ENCODE data around the gene SNX14. TPM values are rescaled to one million over a fixed set of nuclear protein-coding genes. Genes with fewer than 3 reads are reported as not detected.

The SNX14 gene
- total RNA-seq, 1 experiment from 2014 or later = 65.4 TPM

GRCh38 chr6:85464260-85464644, 129.4 kb downstream of the SNX14 start:
- peaks cover 63% of the 10 kb centered on the region for H3K4me1 ChIP-seq (ENCODE audit: insufficient read depth, low read length)
- H3K9me2 ChIP-seq (replicated peaks; ENCODE audit: low read length) = no peaks in the 10 kb centered on the region
- no peaks in the 10 kb centered on the region for H4K20me1 ChIP-seq (ENCODE audit: low read length)
- DNase-seq = peak; percentile 94
- H3K36me3 ChIP-seq (ENCODE audit: low read depth, low read length) = no peaks in the 10 kb centered on the region
- peak overlapping the region; percentile 80 for H3K4me2 ChIP-seq (ENCODE audit: low read length)
- ChIA-PET CTCF (interaction anchor here (1.0 kb wide), 1 partner anchor 18 kb away, joined by 21 read pairs; no protein-coding TSS in a partner anchor), POLR2A (ENCODE audit: unreplicated experiment) (interaction anchor here (0.5 to 0.8 kb wide), 2 partner anchors 15 to 60 kb away, joined by 3 to 6 read pairs; no protein-coding TSS in a partner anchor)
- intact Hi-C loops (cut with micrococcal nuclease) = loop anchor here (1.0 kb wide), 2 partner anchors 60 to 103 kb away; no protein-coding TSS in a partner anchor
- H3F3A ChIP-seq (ENCODE audit: low read length, unreplicated experiment) = no peaks in the 10 kb centered on the region
- peak overlapping the region; percentile 99 for H3K27ac ChIP-seq (ENCODE audit: low read length)
- no peaks in the 10 kb centered on the region for H3K79me2 ChIP-seq (ENCODE audit: low read length)
- no peaks in the 10 kb centered on the region for H3K9me3 ChIP-seq (ENCODE audit: low read length)
- TF ChIP-seq EZH2phosphoT487 (IDR thresholded peaks at IDR 0.05; ENCODE audit: borderline replicate concordance, low read length) (no peak), EZH2 (IDR thresholded peaks at IDR 0.05; ENCODE audit: low read length, unreplicated experiment) (no peak)
- TF ChIP-seq, protein P1, sequence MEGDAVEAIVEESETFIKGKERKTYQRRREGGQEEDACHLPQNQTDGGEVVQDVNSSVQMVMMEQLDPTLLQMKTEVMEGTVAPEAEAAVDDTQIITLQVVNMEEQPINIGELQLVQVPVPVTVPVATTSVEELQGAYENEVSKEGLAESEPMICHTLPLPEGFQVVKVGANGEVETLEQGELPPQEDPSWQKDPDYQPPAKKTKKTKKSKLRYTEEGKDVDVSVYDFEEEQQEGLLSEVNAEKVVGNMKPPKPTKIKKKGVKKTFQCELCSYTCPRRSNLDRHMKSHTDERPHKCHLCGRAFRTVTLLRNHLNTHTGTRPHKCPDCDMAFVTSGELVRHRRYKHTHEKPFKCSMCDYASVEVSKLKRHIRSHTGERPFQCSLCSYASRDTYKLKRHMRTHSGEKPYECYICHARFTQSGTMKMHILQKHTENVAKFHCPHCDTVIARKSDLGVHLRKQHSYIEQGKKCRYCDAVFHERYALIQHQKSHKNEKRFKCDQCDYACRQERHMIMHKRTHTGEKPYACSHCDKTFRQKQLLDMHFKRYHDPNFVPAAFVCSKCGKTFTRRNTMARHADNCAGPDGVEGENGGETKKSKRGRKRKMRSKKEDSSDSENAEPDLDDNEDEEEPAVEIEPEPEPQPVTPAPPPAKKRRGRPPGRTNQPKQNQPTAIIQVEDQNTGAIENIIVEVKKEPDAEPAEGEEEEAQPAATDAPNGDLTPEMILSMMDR (conservative IDR thresholded peaks at IDR 0.05; ENCODE audit: low read depth, low read length) = no peak
- peak; percentile 67 for ATAC-seq
- H2AFZ ChIP-seq (ENCODE audit: low read length) = no peak overlapping the region
- H3K9ac ChIP-seq (ENCODE audit: low read length) = peak overlapping the region; percentile 93
- peak overlapping the region; percentile 50; the same call in 1 of the 2 replicates for H3K4me3 ChIP-seq (ENCODE audit: low read length)
- no TSS peak for BruUV-seq (replicated peaks)
- no peaks in the 10 kb centered on the region for H3K27me3 ChIP-seq (ENCODE audit: low read length)

DNA sequence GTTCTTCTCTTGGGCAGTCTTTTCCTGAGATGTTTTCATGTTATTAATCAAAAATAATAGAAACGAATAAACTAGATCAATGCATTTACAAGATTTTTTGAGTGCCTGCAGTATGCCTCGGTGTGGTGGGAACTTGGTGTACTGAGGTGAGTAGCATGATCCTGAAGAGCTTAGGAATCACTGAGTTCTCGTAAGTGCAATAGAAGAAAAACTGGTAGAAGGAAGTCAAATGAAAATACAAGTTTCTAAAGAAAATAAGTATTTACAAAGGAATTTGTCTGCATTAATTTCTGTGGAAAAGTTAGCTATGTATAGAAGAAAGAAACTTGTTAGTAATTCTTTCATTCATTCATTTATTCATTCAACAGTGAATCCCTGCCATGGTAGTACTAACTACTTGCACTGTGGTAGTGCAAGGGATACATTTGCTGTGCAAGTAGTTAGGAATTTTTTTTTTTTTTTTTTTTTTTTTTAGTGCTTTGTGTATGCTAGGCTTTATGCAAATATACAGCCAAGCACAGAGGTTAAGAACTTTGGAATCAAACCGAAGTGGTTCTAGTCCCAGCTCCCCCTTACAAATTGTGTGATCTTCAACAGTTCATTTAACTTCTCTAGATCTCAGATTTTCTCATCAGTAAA, 129.9 kb downstream of the SNX14 start:
- Histone ChIP-seq H3F3A (ENCODE audit: low read length, unreplicated experiment) (no peaks in the 10 kb centered on the region), H3K4me1 (ENCODE audit: insufficient read depth, low read length) (peaks cover 69% of the 10 kb centered on the region), H3K4me2 (ENCODE audit: low read length) (peak overlapping the region; percentile 58), H3K27ac (ENCODE audit: low read length) (peak overlapping the region; percentile 99), H3K9me2 (replicated peaks; ENCODE audit: low read length) (no peaks in the 10 kb centered on the region), H3K9me3 (ENCODE audit: low read length) (no peaks in the 10 kb centered on the region), H2AFZ (ENCODE audit: low read length) (no peak overlapping the region), H3K36me3 (ENCODE audit: low read depth, low read length) (no peaks in the 10 kb centered on the region), H3K4me3 (ENCODE audit: low read length) (no peak overlapping the region), H4K20me1 (ENCODE audit: low read length) (no peaks in the 10 kb centered on the region), H3K79me2 (ENCODE audit: low read length) (no peaks in the 10 kb centered on the region), H3K27me3 (ENCODE audit: low read length) (no peaks in the 10 kb centered on the region), H3K9ac (ENCODE audit: low read length) (peak overlapping the region; percentile 73)
- ChIA-PET POLR2A (ENCODE audit: unreplicated experiment) (interaction anchor here (0.6 kb wide), 1 partner anchor 103 kb away, joined by 5 read pairs; no protein-coding TSS in a partner anchor), CTCF (interaction anchor here (0.6 to 1.0 kb wide), 2 partner anchors 19 to 215 kb away, joined by 4 to 21 read pairs; no protein-coding TSS in a partner anchor)
- no peak for DNase-seq
- intact Hi-C loops (cut with micrococcal nuclease) = loop anchor here (1.0 kb wide), 2 partner anchors 59 to 102 kb away; no protein-coding TSS in a partner anchor
- TF ChIP-seq, protein P1 (conservative IDR thresholded peaks at IDR 0.05; ENCODE audit: low read depth, low read length) = no peak
- TF ChIP-seq EZH2 (IDR thresholded peaks at IDR 0.05; ENCODE audit: low read length, unreplicated experiment) = no peak
- no peak for TF ChIP-seq EZH2phosphoT487 (IDR thresholded peaks at IDR 0.05; ENCODE audit: borderline replicate concordance, low read length)
- BruUV-seq (replicated peaks) = TSS peak; percentile 73
- ATAC-seq = no peak

DNA sequence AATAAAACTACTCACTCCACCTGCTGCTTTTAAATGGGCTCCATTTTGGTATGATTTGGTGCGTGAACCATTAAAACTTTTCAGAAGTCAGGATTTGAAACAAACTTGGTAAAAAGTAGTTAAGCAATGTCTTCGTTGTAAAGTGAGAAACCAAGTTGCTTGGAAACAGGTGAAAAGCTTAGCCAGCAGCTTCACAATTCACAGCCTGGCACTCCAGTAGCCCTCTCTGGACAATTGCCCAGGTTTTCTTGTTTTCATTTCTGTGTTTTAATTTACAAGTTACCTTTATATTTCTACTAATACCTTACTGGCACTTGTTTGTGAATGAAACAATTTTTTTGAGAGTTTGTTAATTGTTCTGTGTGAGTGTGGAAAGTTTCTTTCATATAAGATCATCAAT, 131.0 kb downstream of the SNX14 start:
- peak overlapping the region; percentile 73; the same call in 1 of the 2 replicates for H3K9ac ChIP-seq (ENCODE audit: low read length)
- no TSS peak for BruUV-seq (replicated peaks)
- DNase-seq (no peak), ATAC-seq (no peak)
- H2AFZ ChIP-seq (ENCODE audit: low read length) = no peak overlapping the region
- ChIA-PET POLR2A (ENCODE audit: unreplicated experiment) (no interaction called here), CTCF (no interaction called here)
- H3K9me3 ChIP-seq (ENCODE audit: low read length) = no peaks in the 10 kb centered on the region
- intact Hi-C loops (cut with micrococcal nuclease) = no loop called here
- no peaks in the 10 kb centered on the region for H3K9me2 ChIP-seq (replicated peaks; ENCODE audit: low read length)
- no peaks in the 10 kb centered on the region for H3K27me3 ChIP-seq (ENCODE audit: low read length)
- H3K4me2 ChIP-seq (ENCODE audit: low read length) = no peak overlapping the region
- peaks cover 79% of the 10 kb centered on the region for H3K4me1 ChIP-seq (ENCODE audit: insufficient read depth, low read length)
- H3K79me2 ChIP-seq (ENCODE audit: low read length) = no peaks in the 10 kb centered on the region
- TF ChIP-seq, protein P1 (conservative IDR thresholded peaks at IDR 0.05; ENCODE audit: low read depth, low read length) = no peak
- no peak for TF ChIP-seq EZH2phosphoT487 (IDR thresholded peaks at IDR 0.05; ENCODE audit: borderline replicate concordance, low read length)
- H3K36me3 ChIP-seq (ENCODE audit: low read depth, low read length) = no peaks in the 10 kb centered on the region
- no peak overlapping the region for H3K27ac ChIP-seq (ENCODE audit: low read length)
- H4K20me1 ChIP-seq (ENCODE audit: low read length) = no peaks in the 10 kb centered on the region
- H3K4me3 ChIP-seq (ENCODE audit: low read length) = no peak overlapping the region
- no peaks in the 10 kb centered on the region for H3F3A ChIP-seq (ENCODE audit: low read length, unreplicated experiment)

Data from PC-3 (cell line).